ENCODE data around the gene WDTC1.

Gene WDTC1

GRCh38 chr1:27302612-27303011 lies 68.2 kb downstream of the WDTC1 start:
- DNase-seq, result no peak

GRCh38 chr1:27303509-27303908 lies 69.1 kb downstream of the WDTC1 start:
- no peak for DNase-seq

GRCh38 chr1:27306071-27306470 lies 71.6 kb downstream of the WDTC1 start:
- no peak for DNase-seq

GRCh38 chr1:27306892-27307761 lies 72.7 kb downstream of the WDTC1 start:
- no peak for DNase-seq

GRCh38 chr1:27307874-27308598 lies 73.6 kb downstream of the WDTC1 start:
- DNase-seq, result no peak

GRCh38 chr1:27314169-27314568 lies 79.7 kb downstream of the WDTC1 start:
- DNase-seq, result no peak

GRCh38 chr1:27314737-27315136 lies 80.3 kb downstream of the WDTC1 start:
- DNase-seq, result no peak

GRCh38 chr1:27316860-27317259 lies 82.4 kb downstream of the WDTC1 start:
- DNase-seq, result no peak

- no peak for DNase-seq
Measured at GRCh38 chr1:27318136-27318535, 83.7 kb downstream of the WDTC1 start.

- DNase-seq, result no peak
Measured at GRCh38 chr1:27318596-27318995, 84.2 kb downstream of the WDTC1 start.

GRCh38 chr1:27321813-27322568 lies 87.6 kb downstream of the WDTC1 start, which contains the start of gene TMEM222:
Gene TMEM222, plus strand, starts transcription at chr1:27322163. Its CDS starts 35 bp downstream, at chr1:27322198.
- peak; percentile 89 for DNase-seq

- no peak for DNase-seq
Measured at GRCh38 chr1:27322569-27323240, 88.3 kb downstream of the WDTC1 start.

GRCh38 chr1:27325286-27325685 lies 90.9 kb downstream of the WDTC1 start:
- no peak for DNase-seq

- DNase-seq, result no peak
Measured at GRCh38 chr1:27327964-27328363, 93.5 kb downstream of the WDTC1 start.

- no peak for DNase-seq
Measured at GRCh38 chr1:27330786-27331185, 96.4 kb downstream of the WDTC1 start.

- DNase-seq, result no peak
Measured at GRCh38 chr1:27331426-27331825, 97.0 kb downstream of the WDTC1 start.

GRCh38 chr1:27331922-27332321 lies 97.5 kb downstream of the WDTC1 start:
- DNase-seq, result no peak

- no peak for DNase-seq
Measured at GRCh38 chr1:27332536-27333281, 98.3 kb downstream of the WDTC1 start.

- DNase-seq, result no peak
Measured at GRCh38 chr1:27333717-27334279, 99.4 kb downstream of the WDTC1 start.

- DNase-seq, result no peak
Measured at GRCh38 chr1:27335506-27336422, 101.3 kb downstream of the WDTC1 start.

- DNase-seq, result no peak
Measured at GRCh38 chr1:27336756-27337155, 102.3 kb downstream of the WDTC1 start.

All from NCI-H1417 treated with DMSO at 0.1 percent for 48 hours (cell line).